GM23248 (cell line): Measurements from ENCODE around the gene PROC.

ENCODE experiments used
- EZH2 ChIP-seq: fragments of 200-600 bp; sonication (generic); IDR thresholded peaks from 2 replicates; pipeline ENCODE4 v1.6.1; 2018; ENCODE audit warnings: antibody characterized with exemption, mild to moderate bottlenecking; ENCODE audit not compliant: insufficient read depth, poor library complexity, severe bottlenecking
- EZH2phosphoT487 ChIP-seq: fragments of 200-600 bp; sonication (generic); IDR thresholded peaks from 2 replicates; pipeline ENCODE4 v1.6.1; 2018; ENCODE audit warnings: antibody characterized with exemption, moderate library complexity, mild to moderate bottlenecking, low read depth; ENCODE audit not compliant: insufficient read depth

- TF ChIP-seq EZH2phosphoT487 (no peak), EZH2 (no peak)
Observed at GRCh38 chr2:127469974-127470373, 51.7 kb downstream of the PROC start.
